ENCODE measurements around the gene GRIN2D. TPM values are rescaled to one million over a fixed set of nuclear protein-coding genes. Genes with fewer than 3 reads are reported as not detected.

GRIN2D gene
- total RNA-seq, 1 donor from 2014 or later: 0.64 TPM

DNA sequence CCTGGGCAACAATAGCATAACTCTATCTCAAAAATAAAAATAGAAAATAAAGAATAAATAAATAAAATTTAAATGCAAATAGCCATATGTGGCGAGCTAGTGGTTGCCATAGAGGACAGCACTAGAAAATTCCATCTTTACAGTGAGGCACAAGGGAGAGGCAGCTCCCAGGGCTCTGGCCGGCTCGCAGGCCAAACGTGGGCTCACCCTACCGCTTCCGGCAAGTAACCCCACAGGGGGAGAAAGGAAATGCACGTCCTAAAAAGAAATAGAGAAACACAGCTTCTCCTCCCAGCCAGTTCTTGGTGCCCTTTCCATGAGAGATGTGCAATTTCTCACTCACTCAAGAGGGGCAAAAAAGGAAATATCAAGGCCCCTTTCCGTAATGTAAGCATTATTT, 39.9 kb downstream of the GRIN2D start:
- TF ChIP-seq, protein P1, sequence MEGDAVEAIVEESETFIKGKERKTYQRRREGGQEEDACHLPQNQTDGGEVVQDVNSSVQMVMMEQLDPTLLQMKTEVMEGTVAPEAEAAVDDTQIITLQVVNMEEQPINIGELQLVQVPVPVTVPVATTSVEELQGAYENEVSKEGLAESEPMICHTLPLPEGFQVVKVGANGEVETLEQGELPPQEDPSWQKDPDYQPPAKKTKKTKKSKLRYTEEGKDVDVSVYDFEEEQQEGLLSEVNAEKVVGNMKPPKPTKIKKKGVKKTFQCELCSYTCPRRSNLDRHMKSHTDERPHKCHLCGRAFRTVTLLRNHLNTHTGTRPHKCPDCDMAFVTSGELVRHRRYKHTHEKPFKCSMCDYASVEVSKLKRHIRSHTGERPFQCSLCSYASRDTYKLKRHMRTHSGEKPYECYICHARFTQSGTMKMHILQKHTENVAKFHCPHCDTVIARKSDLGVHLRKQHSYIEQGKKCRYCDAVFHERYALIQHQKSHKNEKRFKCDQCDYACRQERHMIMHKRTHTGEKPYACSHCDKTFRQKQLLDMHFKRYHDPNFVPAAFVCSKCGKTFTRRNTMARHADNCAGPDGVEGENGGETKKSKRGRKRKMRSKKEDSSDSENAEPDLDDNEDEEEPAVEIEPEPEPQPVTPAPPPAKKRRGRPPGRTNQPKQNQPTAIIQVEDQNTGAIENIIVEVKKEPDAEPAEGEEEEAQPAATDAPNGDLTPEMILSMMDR (IDR thresholded peaks at IDR 0.05): no peak
- H3K36me3 ChIP-seq: no peaks in the 10 kb centered on the region
- H3K9me3 ChIP-seq: no peaks in the 10 kb centered on the region
- H3K27ac ChIP-seq: no peak overlapping the region
- intact Hi-C loops (cut with DNase I): no loop called here
- no peak overlapping the region for H3K4me3 ChIP-seq
- DNase-seq (ENCODE audit: low spot score in 2 of 2): no peak
- no peaks in the 10 kb centered on the region for H3K27me3 ChIP-seq
- no peaks in the 10 kb centered on the region for H3K4me1 ChIP-seq

DNA sequence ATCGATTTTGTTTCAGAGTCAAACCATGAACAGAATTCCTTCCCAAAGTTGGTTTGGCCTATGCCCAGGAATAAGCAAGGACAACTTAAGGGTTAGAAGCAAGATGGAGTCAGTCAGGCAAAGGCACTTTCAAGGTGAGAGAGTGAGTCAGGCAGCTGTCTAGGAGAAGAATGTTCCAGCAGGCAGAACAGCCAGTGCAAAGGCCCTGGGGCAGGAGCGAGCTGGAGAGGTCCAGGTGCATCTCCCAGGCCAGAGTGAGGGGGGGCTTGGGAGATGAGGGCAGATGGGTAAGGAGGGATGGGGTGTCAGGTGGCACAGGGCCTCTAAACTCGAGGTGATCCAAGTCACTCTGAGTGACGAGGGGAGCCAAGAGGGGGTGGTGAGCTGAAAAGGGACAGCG, 43.1 kb downstream of the GRIN2D start:
- TF ChIP-seq, protein P1 (IDR thresholded peaks at IDR 0.05): no peak
- no peak for DNase-seq (ENCODE audit: low spot score in 2 of 2)
- Histone ChIP-seq H3K4me3 (no peak overlapping the region), H3K27ac (no peak overlapping the region), H3K36me3 (no peaks in the 10 kb centered on the region), H3K27me3 (no peaks in the 10 kb centered on the region), H3K9me3 (no peaks in the 10 kb centered on the region), H3K4me1 (no peaks in the 10 kb centered on the region)
- intact Hi-C loops (cut with DNase I): no loop called here

DNA sequence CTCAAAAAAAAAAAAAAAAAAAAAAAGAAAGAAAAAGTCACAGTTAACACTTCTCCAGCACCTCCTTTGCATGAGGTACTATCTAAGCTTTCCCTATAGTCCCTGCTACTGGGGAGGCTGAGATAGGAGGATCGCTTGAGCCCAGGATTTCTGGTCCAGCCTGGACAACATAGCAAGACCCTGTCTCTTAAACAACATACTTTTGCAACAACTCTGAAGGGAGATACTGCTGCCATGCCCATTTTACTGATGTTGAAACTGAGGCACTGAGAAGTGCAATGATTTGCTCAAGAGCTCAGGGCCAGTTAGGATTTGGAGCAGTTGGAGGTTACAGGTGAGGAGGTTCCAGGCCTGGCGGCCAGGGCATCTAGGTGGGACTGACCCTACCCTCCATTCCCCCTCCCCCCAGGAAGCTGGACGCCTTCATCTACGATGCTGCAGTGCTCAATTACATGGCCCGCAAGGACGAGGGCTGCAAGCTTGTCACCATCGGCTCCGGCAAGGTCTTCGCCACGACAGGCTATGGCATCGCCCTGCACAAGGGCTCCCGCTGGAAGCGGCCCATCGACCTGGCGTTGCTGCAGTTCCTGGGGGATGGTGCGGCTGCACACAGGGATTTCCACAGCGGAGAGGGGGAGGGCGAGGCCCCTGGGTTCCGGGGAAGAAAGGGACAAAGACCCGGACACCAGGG, 48.0 kb downstream of the GRIN2D start:
- peaks cover 7% of the 10 kb centered on the region for H3K27me3 ChIP-seq
- no peak overlapping the region for H3K4me3 ChIP-seq
- H3K4me1 ChIP-seq: peaks cover 3 to 15% of the 10 kb centered on the region in 2 donors
- no peaks in the 10 kb centered on the region for H3K9me3 ChIP-seq
- no peak overlapping the region for H3K27ac ChIP-seq
- TF ChIP-seq, protein P1 (IDR thresholded peaks at IDR 0.05): no peak
- no peak for DNase-seq (ENCODE audit: low spot score in 2 of 2)
- H3K36me3 ChIP-seq: no peaks in the 10 kb centered on the region
- intact Hi-C loops (cut with DNase I): loop anchor here (5.0 kb wide), 1 partner anchor 49 kb away; the partner anchor contains the start of genes GRIN2D and KDELR1

DNA sequence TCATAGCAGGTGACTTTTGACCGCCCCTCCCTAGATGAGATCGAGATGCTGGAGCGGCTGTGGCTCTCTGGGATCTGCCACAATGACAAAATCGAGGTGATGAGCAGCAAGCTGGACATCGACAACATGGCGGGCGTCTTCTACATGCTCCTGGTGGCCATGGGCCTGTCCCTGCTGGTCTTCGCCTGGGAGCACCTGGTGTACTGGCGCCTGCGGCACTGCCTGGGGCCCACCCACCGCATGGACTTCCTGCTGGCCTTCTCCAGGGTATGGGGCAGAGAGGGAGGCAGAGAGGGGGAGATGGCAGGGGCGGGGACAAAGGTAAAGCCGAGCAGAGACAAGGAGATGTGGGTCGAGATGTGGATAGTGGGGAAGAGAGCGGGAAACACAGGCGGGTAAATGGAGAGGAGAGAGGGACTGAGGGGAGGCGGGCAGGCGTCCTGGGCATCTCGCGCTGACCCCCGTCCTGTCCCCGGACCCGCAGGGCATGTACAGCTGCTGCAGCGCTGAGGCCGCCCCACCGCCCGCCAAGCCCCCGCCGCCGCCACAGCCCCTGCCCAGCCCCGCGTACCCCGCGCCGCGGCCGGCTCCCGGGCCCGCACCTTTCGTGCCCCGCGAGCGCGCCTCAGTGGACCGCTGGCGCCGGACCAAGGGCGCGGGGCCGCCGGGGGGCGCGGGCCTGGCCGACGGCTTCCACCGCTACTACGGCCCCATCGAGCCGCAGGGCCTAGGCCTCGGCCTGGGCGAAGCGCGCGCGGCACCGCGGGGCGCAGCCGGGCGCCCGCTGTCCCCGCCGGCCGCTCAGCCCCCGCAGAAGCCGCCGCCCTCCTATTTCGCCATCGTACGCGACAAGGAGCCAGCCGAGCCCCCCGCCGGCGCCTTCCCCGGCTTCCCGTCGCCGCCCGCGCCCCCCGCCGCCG, 48.9 kb downstream of the GRIN2D start:
- DNase-seq (ENCODE audit: low spot score in 2 of 2): no peak
- Histone ChIP-seq H3K27me3 (peaks cover 7% of the 10 kb centered on the region), H3K4me1 (peaks cover 3 to 15% of the 10 kb centered on the region in 2 donors), H3K4me3 (no peak overlapping the region), H3K27ac (no peak overlapping the region), H3K36me3 (no peaks in the 10 kb centered on the region), H3K9me3 (no peaks in the 10 kb centered on the region)
- intact Hi-C loops (cut with DNase I): loop anchor here (5.0 kb wide), 1 partner anchor 50 kb away; the partner anchor contains the start of genes GRIN2D and KDELR1
- TF ChIP-seq, protein P1 (IDR thresholded peaks at IDR 0.05): no peak

DNA sequence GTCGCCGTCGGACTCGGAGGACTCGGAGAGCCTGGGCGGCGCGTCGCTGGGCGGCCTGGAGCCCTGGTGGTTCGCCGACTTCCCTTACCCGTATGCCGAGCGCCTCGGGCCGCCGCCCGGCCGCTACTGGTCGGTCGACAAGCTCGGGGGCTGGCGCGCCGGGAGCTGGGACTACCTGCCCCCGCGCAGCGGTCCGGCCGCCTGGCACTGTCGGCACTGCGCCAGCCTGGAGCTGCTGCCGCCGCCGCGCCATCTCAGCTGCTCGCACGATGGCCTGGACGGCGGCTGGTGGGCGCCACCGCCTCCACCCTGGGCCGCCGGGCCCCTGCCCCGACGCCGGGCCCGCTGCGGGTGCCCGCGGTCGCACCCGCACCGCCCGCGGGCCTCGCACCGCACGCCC, 49.8 kb downstream of the GRIN2D start:
- Histone ChIP-seq H3K4me3 (peak overlapping the region; percentile 37 to 76), H3K27me3 (peaks cover 7% of the 10 kb centered on the region), H3K9me3 (no peaks in the 10 kb centered on the region), H3K36me3 (peaks cover under 1 to 7% of the 10 kb centered on the region in 2 donors), H3K27ac (no peak overlapping the region), H3K4me1 (peaks cover 3 to 15% of the 10 kb centered on the region in 2 donors)
- intact Hi-C loops (cut with DNase I): loop anchor here (5.0 kb wide), 1 partner anchor 51 kb away; the partner anchor contains the start of genes GRIN2D and KDELR1
- TF ChIP-seq, protein P1 (IDR thresholded peaks at IDR 0.05): no peak
- no peak for DNase-seq (ENCODE audit: low spot score in 2 of 2)

Other genes with a start within 250 kb of the GRIN2D start
- gene LIG1, start 223.3 kb upstream of the GRIN2D start, total RNA-seq: 0.64 TPM
- 16.0 TPM for gene ZSWIM9, start 223.0 kb upstream of the GRIN2D start, total RNA-seq
- gene CARD8, start 137.8 kb upstream of the GRIN2D start, total RNA-seq: 41.0 TPM
- not detected for gene ZNF114, start 123.6 kb upstream of the GRIN2D start, total RNA-seq
- gene EMP3, start 68.1 kb upstream of the GRIN2D start, total RNA-seq: 18.2 TPM
- gene TMEM143, start 29.7 kb upstream of the GRIN2D start, total RNA-seq: 25.3 TPM
- not detected for gene SYNGR4, start 29.3 kb upstream of the GRIN2D start, total RNA-seq
- 183 TPM for gene KDELR1, start 2.1 kb upstream of the GRIN2D start, total RNA-seq
- 16.0 TPM for gene GRWD1, start 52.3 kb downstream of the GRIN2D start, total RNA-seq
- gene KCNJ14, start 61.9 kb downstream of the GRIN2D start, total RNA-seq: 6.1 TPM
- gene CYTH2, start 75.7 kb downstream of the GRIN2D start, total RNA-seq: 83.5 TPM
- 0.11 TPM for gene LMTK3, start 118.2 kb downstream of the GRIN2D start, total RNA-seq
- not detected for gene SULT2B1, start 158.5 kb downstream of the GRIN2D start, total RNA-seq
- not detected for gene SPACA4, start 213.1 kb downstream of the GRIN2D start, total RNA-seq
- gene FAM83E, start 221.4 kb downstream of the GRIN2D start, total RNA-seq: not detected
- gene RPL18, start 225.5 kb downstream of the GRIN2D start, total RNA-seq: 2,223 TPM
- gene SPHK2, start 225.8 kb downstream of the GRIN2D start, total RNA-seq: 35.3 TPM
- 0.21 TPM for gene DBP, start 243.7 kb downstream of the GRIN2D start, total RNA-seq

All from ascending aorta (tissue), 2 donors.